Activated T-cell treated with anti-CD3 and anti-CD28 coated beads for 4 hours (primary cell): ENCODE data around the gene HDGFL1.

Experiments used
- DNase-seq: peaks from one replicate; pipeline ENCODE4 v3.0.0-alpha.2; 2020

The HDGFL1 gene

GRCh38 chr6:22569281-22570184, at the start of gene HDGFL1:
Gene HDGFL1 (plus strand): TSS chr6:22569566. CDS start chr6:22569576, 10 bp downstream.
- DNase-seq: no peak

- DNase-seq: no peak
Measured at GRCh38 chr6:22521035-22521434, 48.3 kb upstream of the HDGFL1 start.

GRCh38 chr6:22526736-22527135, 42.6 kb upstream of the HDGFL1 start:
- DNase-seq: no peak

GRCh38 chr6:22529866-22530265, 39.5 kb upstream of the HDGFL1 start:
- no peak for DNase-seq

GRCh38 chr6:22530506-22530905, 38.9 kb upstream of the HDGFL1 start:
- no peak for DNase-seq

GRCh38 chr6:22536122-22536521, 33.2 kb upstream of the HDGFL1 start:
- no peak for DNase-seq

GRCh38 chr6:22544476-22544875, 24.9 kb upstream of the HDGFL1 start:
- DNase-seq: no peak

GRCh38 chr6:22545051-22545450, 24.3 kb upstream of the HDGFL1 start:
- DNase-seq: no peak

- DNase-seq: no peak
Measured at GRCh38 chr6:22546236-22546635, 23.1 kb upstream of the HDGFL1 start.

GRCh38 chr6:22550971-22551670, 18.2 kb upstream of the HDGFL1 start:
- DNase-seq: no peak

GRCh38 chr6:22556266-22556665, 13.1 kb upstream of the HDGFL1 start:
- DNase-seq: no peak

GRCh38 chr6:22557007-22557406, 12.4 kb upstream of the HDGFL1 start:
- DNase-seq: no peak

GRCh38 chr6:22558288-22558882, 11.0 kb upstream of the HDGFL1 start:
- no peak for DNase-seq

- DNase-seq: no peak
Measured at GRCh38 chr6:22568854-22569253, 512 bp upstream of the HDGFL1 start.

GRCh38 chr6:22570185-22570551, 802 bp downstream of the HDGFL1 start:
- DNase-seq: no peak

- no peak for DNase-seq
Measured at GRCh38 chr6:22575190-22575589, 5.8 kb downstream of the HDGFL1 start.

- no peak for DNase-seq
Measured at GRCh38 chr6:22579439-22579838, 10.1 kb downstream of the HDGFL1 start.

GRCh38 chr6:22580337-22580736, 11.0 kb downstream of the HDGFL1 start:
- DNase-seq: no peak

- DNase-seq: no peak
Measured at GRCh38 chr6:22582417-22583205, 13.2 kb downstream of the HDGFL1 start.

- DNase-seq: no peak
Measured at GRCh38 chr6:22583230-22583629, 13.9 kb downstream of the HDGFL1 start.

GRCh38 chr6:22583927-22584326, 14.6 kb downstream of the HDGFL1 start:
- no peak for DNase-seq

- DNase-seq: no peak
Measured at GRCh38 chr6:22589118-22589517, 19.8 kb downstream of the HDGFL1 start.

- no peak for DNase-seq
Measured at GRCh38 chr6:22590423-22590822, 21.1 kb downstream of the HDGFL1 start.
